Pons (tissue), 1 donor: ENCODE results near the gene DCXR.

Source experiments
- DNase-seq: peaks from one replicate; pipeline ENCODE4 v3.0.0-alpha.2; 2016; ENCODE audit warnings: low spot score

Gene DCXR

GRCh38 chr17:82011617-82012187 lies 25.8 kb downstream of the DCXR start:
- no peak for DNase-seq

- no peak for DNase-seq
These were observed 26.6 kb downstream of the DCXR start for GRCh38 chr17:82010575-82011525.

- DNase-seq = no peak
These were observed 28.1 kb downstream of the DCXR start for GRCh38 chr17:82009413-82009812.

GRCh38 chr17:82008941-82009405 lies 28.5 kb downstream of the DCXR start:
- no peak for DNase-seq

- no peak for DNase-seq
These were observed 29.1 kb downstream of the DCXR start for GRCh38 chr17:82008258-82008940.

- DNase-seq = no peak
These were observed 29.8 kb downstream of the DCXR start for GRCh38 chr17:82007495-82008257.

GRCh38 chr17:82007228-82007494 lies 30.3 kb downstream of the DCXR start:
- DNase-seq = no peak

GRCh38 chr17:82006468-82007227 lies 30.8 kb downstream of the DCXR start:
- no peak for DNase-seq

- no peak for DNase-seq
These were observed 31.7 kb downstream of the DCXR start for GRCh38 chr17:82005701-82006348.

- DNase-seq = no peak
These were observed 32.7 kb downstream of the DCXR start for GRCh38 chr17:82004517-82005455.

GRCh38 chr17:82003411-82004381 lies 33.8 kb downstream of the DCXR start:
- DNase-seq = no peak

- DNase-seq = no peak
These were observed 35.9 kb downstream of the DCXR start for GRCh38 chr17:82001571-82002056.

- no peak for DNase-seq
These were observed 36.5 kb downstream of the DCXR start for GRCh38 chr17:82000803-82001570.

GRCh38 chr17:81999976-82000802 lies 37.3 kb downstream of the DCXR start:
- DNase-seq = no peak

GRCh38 chr17:81999587-81999975 lies 37.9 kb downstream of the DCXR start:
- no peak for DNase-seq

GRCh38 chr17:81998691-81999438 lies 38.6 kb downstream of the DCXR start:
- DNase-seq = no peak
